ENCODE results near the gene MED12L. TPM values are rescaled to one million over a fixed set of nuclear protein-coding genes. Genes with fewer than 3 reads are reported as not detected.

MED12L gene
- total RNA-seq, 4 donors from 2014 or later, result 0.51 to 12.7 (median 3.1) TPM

GRCh38 chr3:151328298-151328995, 243.0 kb downstream of the MED12L start:
- intact Hi-C loops (cut with DNase I; ENCODE audit: low total_unique reads), result no loop called here
- Histone ChIP-seq H3K9me3 (no peaks in the 10 kb centered on the region), H3K4me3 (no peak overlapping the region), H3K36me3 (no peaks in the 10 kb centered on the region), H3K27me3 (no peaks in the 10 kb centered on the region), H3K27ac (no peak overlapping the region), H3K4me1 (no peaks in the 10 kb centered on the region)
- no peak for TF ChIP-seq POLR2A (IDR thresholded peaks at IDR 0.05)
- TF ChIP-seq, protein P1, sequence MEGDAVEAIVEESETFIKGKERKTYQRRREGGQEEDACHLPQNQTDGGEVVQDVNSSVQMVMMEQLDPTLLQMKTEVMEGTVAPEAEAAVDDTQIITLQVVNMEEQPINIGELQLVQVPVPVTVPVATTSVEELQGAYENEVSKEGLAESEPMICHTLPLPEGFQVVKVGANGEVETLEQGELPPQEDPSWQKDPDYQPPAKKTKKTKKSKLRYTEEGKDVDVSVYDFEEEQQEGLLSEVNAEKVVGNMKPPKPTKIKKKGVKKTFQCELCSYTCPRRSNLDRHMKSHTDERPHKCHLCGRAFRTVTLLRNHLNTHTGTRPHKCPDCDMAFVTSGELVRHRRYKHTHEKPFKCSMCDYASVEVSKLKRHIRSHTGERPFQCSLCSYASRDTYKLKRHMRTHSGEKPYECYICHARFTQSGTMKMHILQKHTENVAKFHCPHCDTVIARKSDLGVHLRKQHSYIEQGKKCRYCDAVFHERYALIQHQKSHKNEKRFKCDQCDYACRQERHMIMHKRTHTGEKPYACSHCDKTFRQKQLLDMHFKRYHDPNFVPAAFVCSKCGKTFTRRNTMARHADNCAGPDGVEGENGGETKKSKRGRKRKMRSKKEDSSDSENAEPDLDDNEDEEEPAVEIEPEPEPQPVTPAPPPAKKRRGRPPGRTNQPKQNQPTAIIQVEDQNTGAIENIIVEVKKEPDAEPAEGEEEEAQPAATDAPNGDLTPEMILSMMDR (IDR thresholded peaks at IDR 0.05), result no peak
- no peak for DNase-seq

DNA sequence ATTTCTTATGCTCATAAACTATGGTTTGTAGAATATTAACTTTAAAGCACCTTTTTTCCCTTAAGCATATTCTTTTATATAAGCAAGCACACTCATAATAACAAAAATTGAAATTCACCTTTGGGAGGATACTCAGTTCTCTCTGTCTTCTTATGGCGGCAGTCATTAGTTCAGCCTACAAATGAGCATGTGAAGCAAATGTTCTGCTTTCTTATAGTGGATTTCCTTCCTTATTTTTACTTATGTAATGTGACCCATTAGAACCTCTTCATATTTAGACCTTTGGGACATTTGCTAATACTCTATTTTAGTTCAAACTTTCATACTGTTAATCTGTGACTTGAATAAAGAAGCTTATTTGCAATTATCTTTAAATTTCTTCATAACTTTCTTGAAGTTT, 243.9 kb downstream of the MED12L start, which contains the start of gene P2RY13:
Gene P2RY13 (minus strand): TSS at position 187 of the 400 bp plus-strand sequence. CDS start 21 bp downstream, at position 166.
- no peak for DNase-seq
- Histone ChIP-seq H3K36me3 (no peaks in the 10 kb centered on the region), H3K27me3 (no peaks in the 10 kb centered on the region), H3K4me1 (no peaks in the 10 kb centered on the region), H3K4me3 (no peak within 1 kb of the TSS), H3K9me3 (no peaks in the 10 kb centered on the region), H3K27ac (no peak within 1 kb of the TSS)
- TF ChIP-seq, protein P1 (IDR thresholded peaks at IDR 0.05), result no peak
- TF ChIP-seq POLR2A (IDR thresholded peaks at IDR 0.05), result no peak
- intact Hi-C loops (cut with DNase I; ENCODE audit: low total_unique reads), result no loop called here

- no peak overlapping the region for H3K27ac ChIP-seq
- intact Hi-C loops (cut with DNase I; ENCODE audit: low total_unique reads), result no loop called here
- H3K9me3 ChIP-seq, result no peaks in the 10 kb centered on the region
- no peak for TF ChIP-seq POLR2A (IDR thresholded peaks at IDR 0.05)
- TF ChIP-seq, protein P1 (IDR thresholded peaks at IDR 0.05), result no peak
- H3K27me3 ChIP-seq, result no peaks in the 10 kb centered on the region
- no peaks in the 10 kb centered on the region for H3K4me1 ChIP-seq
- DNase-seq, result no peak
- H3K36me3 ChIP-seq, result no peaks in the 10 kb centered on the region
- no peak overlapping the region for H3K4me3 ChIP-seq
Measured at GRCh38 chr3:151330379-151330778, 244.9 kb downstream of the MED12L start.

DNA sequence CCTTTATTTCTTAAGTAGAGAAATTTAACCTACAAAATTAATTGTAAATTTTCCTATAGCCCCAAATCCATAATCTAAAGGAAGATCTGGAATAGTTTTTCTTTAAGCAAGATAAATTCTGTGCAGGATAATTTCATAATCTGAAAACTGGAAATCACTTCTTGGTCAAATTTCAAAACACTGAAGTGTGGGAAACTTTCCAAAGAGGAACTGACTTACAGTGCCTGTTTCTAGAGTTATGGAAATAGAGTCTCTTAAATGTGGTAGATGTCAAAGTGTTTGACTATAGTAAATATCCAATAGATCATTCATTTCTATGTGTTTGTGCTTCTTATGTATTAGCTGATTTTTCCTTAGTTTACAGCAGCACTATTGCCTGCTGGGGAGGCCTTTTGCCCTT, 245.4 kb downstream of the MED12L start:
- intact Hi-C loops (cut with DNase I; ENCODE audit: low total_unique reads), result no loop called here
- H3K4me1 ChIP-seq, result no peaks in the 10 kb centered on the region
- DNase-seq, result no peak
- no peaks in the 10 kb centered on the region for H3K27me3 ChIP-seq
- H3K36me3 ChIP-seq, result no peaks in the 10 kb centered on the region
- H3K4me3 ChIP-seq, result no peak overlapping the region
- no peaks in the 10 kb centered on the region for H3K9me3 ChIP-seq
- no peak overlapping the region for H3K27ac ChIP-seq
- no peak for TF ChIP-seq POLR2A (IDR thresholded peaks at IDR 0.05)
- TF ChIP-seq, protein P1 (IDR thresholded peaks at IDR 0.05), result no peak

- no peak overlapping the region for H3K4me3 ChIP-seq
- TF ChIP-seq, protein P1 (IDR thresholded peaks at IDR 0.05), result no peak
- TF ChIP-seq POLR2A (IDR thresholded peaks at IDR 0.05), result no peak
- no peaks in the 10 kb centered on the region for H3K36me3 ChIP-seq
- intact Hi-C loops (cut with DNase I; ENCODE audit: low total_unique reads), result no loop called here
- H3K27me3 ChIP-seq, result no peaks in the 10 kb centered on the region
- H3K27ac ChIP-seq, result no peak overlapping the region
- no peaks in the 10 kb centered on the region for H3K9me3 ChIP-seq
- no peaks in the 10 kb centered on the region for H3K4me1 ChIP-seq
- no peak for DNase-seq
Measured at GRCh38 chr3:151331696-151332095, 246.2 kb downstream of the MED12L start.
